ENCODE data around the gene BRME1.

The BRME1 gene

GRCh38 chr19:13887517-13887916, 18.4 kb downstream of the BRME1 start:
- no peak overlapping the region for H2AFZ ChIP-seq (ENCODE audit: low read length, unreplicated experiment)
- no peaks in the 10 kb centered on the region for H3K79me2 ChIP-seq (ENCODE audit: control insufficient read depth, insufficient read depth, low read length, unreplicated experiment)
- H3K27me3 ChIP-seq (ENCODE audit: insufficient read depth, low read length): no peaks in the 10 kb centered on the region
- H3K27ac ChIP-seq (ENCODE audit: low read depth, low read length): no peak overlapping the region
- H3K4me3 ChIP-seq (ENCODE audit: low read depth, low read length): no peak overlapping the region
- no peaks in the 10 kb centered on the region for H3K4me1 ChIP-seq (ENCODE audit: control insufficient read depth, insufficient read depth, low read length, unreplicated experiment)
- no peaks in the 10 kb centered on the region for H3K36me3 ChIP-seq (ENCODE audit: insufficient read depth, low read length)

- Histone ChIP-seq H3K4me3 (ENCODE audit: low read depth, low read length) (no peak overlapping the region), H3K36me3 (ENCODE audit: insufficient read depth, low read length) (no peaks in the 10 kb centered on the region), H2AFZ (ENCODE audit: low read length, unreplicated experiment) (no peak overlapping the region), H3K27me3 (ENCODE audit: insufficient read depth, low read length) (no peaks in the 10 kb centered on the region), H3K4me1 (ENCODE audit: control insufficient read depth, insufficient read depth, low read length, unreplicated experiment) (peaks cover 2% of the 10 kb centered on the region), H3K27ac (ENCODE audit: low read depth, low read length) (no peak overlapping the region), H3K79me2 (ENCODE audit: control insufficient read depth, insufficient read depth, low read length, unreplicated experiment) (no peaks in the 10 kb centered on the region)
Observed at GRCh38 chr19:13887018-13887436, 18.9 kb downstream of the BRME1 start.

- no peaks in the 10 kb centered on the region for H3K79me2 ChIP-seq (ENCODE audit: control insufficient read depth, insufficient read depth, low read length, unreplicated experiment)
- H3K4me1 ChIP-seq (ENCODE audit: control insufficient read depth, insufficient read depth, low read length, unreplicated experiment): peaks cover 13% of the 10 kb centered on the region
Observed at GRCh38 chr19:13885826-13886365, 20.0 kb downstream of the BRME1 start.

GRCh38 chr19:13884726-13885591, 21.0 kb downstream of the BRME1 start:
- no peak overlapping the region for H3K4me3 ChIP-seq (ENCODE audit: low read depth, low read length)
- no peak overlapping the region for H2AFZ ChIP-seq (ENCODE audit: low read length, unreplicated experiment)
- no peaks in the 10 kb centered on the region for H3K27me3 ChIP-seq (ENCODE audit: insufficient read depth, low read length)
- H3K79me2 ChIP-seq (ENCODE audit: control insufficient read depth, insufficient read depth, low read length, unreplicated experiment): no peaks in the 10 kb centered on the region
- H3K4me1 ChIP-seq (ENCODE audit: control insufficient read depth, insufficient read depth, low read length, unreplicated experiment): peaks cover 20% of the 10 kb centered on the region
- no peaks in the 10 kb centered on the region for H3K36me3 ChIP-seq (ENCODE audit: insufficient read depth, low read length)
- no peak overlapping the region for H3K27ac ChIP-seq (ENCODE audit: low read depth, low read length)

More at GRCh38 chr19:13885826-13886365, 20.0 kb downstream of the BRME1 start:
- no peak overlapping the region for H2AFZ ChIP-seq (ENCODE audit: low read length, unreplicated experiment)
- no peak overlapping the region for H3K27ac ChIP-seq (ENCODE audit: low read depth, low read length)
- no peaks in the 10 kb centered on the region for H3K27me3 ChIP-seq (ENCODE audit: insufficient read depth, low read length)
- no peak overlapping the region for H3K4me3 ChIP-seq (ENCODE audit: low read depth, low read length)
- H3K36me3 ChIP-seq (ENCODE audit: insufficient read depth, low read length): no peaks in the 10 kb centered on the region

- Histone ChIP-seq H3K36me3 (ENCODE audit: insufficient read depth, low read length) (no peaks in the 10 kb centered on the region), H3K4me3 (ENCODE audit: low read depth, low read length) (no peak overlapping the region), H3K79me2 (ENCODE audit: control insufficient read depth, insufficient read depth, low read length, unreplicated experiment) (no peaks in the 10 kb centered on the region), H2AFZ (ENCODE audit: low read length, unreplicated experiment) (no peak overlapping the region), H3K27ac (ENCODE audit: low read depth, low read length) (no peak overlapping the region), H3K4me1 (ENCODE audit: control insufficient read depth, insufficient read depth, low read length, unreplicated experiment) (peaks cover 20% of the 10 kb centered on the region), H3K27me3 (ENCODE audit: insufficient read depth, low read length) (no peaks in the 10 kb centered on the region)
Observed at GRCh38 chr19:13883516-13884064, 22.3 kb downstream of the BRME1 start.

- Histone ChIP-seq H3K27me3 (ENCODE audit: insufficient read depth, low read length) (no peaks in the 10 kb centered on the region), H3K36me3 (ENCODE audit: insufficient read depth, low read length) (no peaks in the 10 kb centered on the region), H3K27ac (ENCODE audit: low read depth, low read length) (no peak overlapping the region), H3K79me2 (ENCODE audit: control insufficient read depth, insufficient read depth, low read length, unreplicated experiment) (no peaks in the 10 kb centered on the region), H2AFZ (ENCODE audit: low read length, unreplicated experiment) (no peak overlapping the region), H3K4me1 (ENCODE audit: control insufficient read depth, insufficient read depth, low read length, unreplicated experiment) (peaks cover 20% of the 10 kb centered on the region), H3K4me3 (ENCODE audit: low read depth, low read length) (no peak overlapping the region)
Observed at GRCh38 chr19:13882836-13883235, 23.1 kb downstream of the BRME1 start.

- no peak overlapping the region for H3K4me3 ChIP-seq (ENCODE audit: low read depth, low read length)
- no peak overlapping the region for H2AFZ ChIP-seq (ENCODE audit: low read length, unreplicated experiment)
- no peaks in the 10 kb centered on the region for H3K79me2 ChIP-seq (ENCODE audit: control insufficient read depth, insufficient read depth, low read length, unreplicated experiment)
- no peaks in the 10 kb centered on the region for H3K36me3 ChIP-seq (ENCODE audit: insufficient read depth, low read length)
- H3K27ac ChIP-seq (ENCODE audit: low read depth, low read length): no peak overlapping the region
- peaks cover 20% of the 10 kb centered on the region for H3K4me1 ChIP-seq (ENCODE audit: control insufficient read depth, insufficient read depth, low read length, unreplicated experiment)
- H3K27me3 ChIP-seq (ENCODE audit: insufficient read depth, low read length): no peaks in the 10 kb centered on the region
Observed at GRCh38 chr19:13882419-13882795, 23.5 kb downstream of the BRME1 start.

GRCh38 chr19:13881692-13882418, 24.1 kb downstream of the BRME1 start:
- H3K4me1 ChIP-seq (ENCODE audit: control insufficient read depth, insufficient read depth, low read length, unreplicated experiment): peaks cover 20% of the 10 kb centered on the region
- H3K4me3 ChIP-seq (ENCODE audit: low read depth, low read length): no peak overlapping the region
- no peaks in the 10 kb centered on the region for H3K36me3 ChIP-seq (ENCODE audit: insufficient read depth, low read length)
- no peaks in the 10 kb centered on the region for H3K27me3 ChIP-seq (ENCODE audit: insufficient read depth, low read length)
- no peak overlapping the region; the same call in 1 of the 2 replicates for H3K27ac ChIP-seq (ENCODE audit: low read depth, low read length)
- H3K79me2 ChIP-seq (ENCODE audit: control insufficient read depth, insufficient read depth, low read length, unreplicated experiment): no peaks in the 10 kb centered on the region
- no peak overlapping the region for H2AFZ ChIP-seq (ENCODE audit: low read length, unreplicated experiment)

- Histone ChIP-seq H3K4me1 (ENCODE audit: control insufficient read depth, insufficient read depth, low read length, unreplicated experiment) (peaks cover 20% of the 10 kb centered on the region), H3K79me2 (ENCODE audit: control insufficient read depth, insufficient read depth, low read length, unreplicated experiment) (no peaks in the 10 kb centered on the region), H2AFZ (ENCODE audit: low read length, unreplicated experiment) (no peak overlapping the region), H3K4me3 (ENCODE audit: low read depth, low read length) (no peak overlapping the region), H3K27ac (ENCODE audit: low read depth, low read length) (no peak overlapping the region), H3K27me3 (ENCODE audit: insufficient read depth, low read length) (no peaks in the 10 kb centered on the region), H3K36me3 (ENCODE audit: insufficient read depth, low read length) (no peaks in the 10 kb centered on the region)
Observed at GRCh38 chr19:13881251-13881691, 24.6 kb downstream of the BRME1 start.
